ENCODE results near the gene JAK1.

JAK1 gene

DNA sequence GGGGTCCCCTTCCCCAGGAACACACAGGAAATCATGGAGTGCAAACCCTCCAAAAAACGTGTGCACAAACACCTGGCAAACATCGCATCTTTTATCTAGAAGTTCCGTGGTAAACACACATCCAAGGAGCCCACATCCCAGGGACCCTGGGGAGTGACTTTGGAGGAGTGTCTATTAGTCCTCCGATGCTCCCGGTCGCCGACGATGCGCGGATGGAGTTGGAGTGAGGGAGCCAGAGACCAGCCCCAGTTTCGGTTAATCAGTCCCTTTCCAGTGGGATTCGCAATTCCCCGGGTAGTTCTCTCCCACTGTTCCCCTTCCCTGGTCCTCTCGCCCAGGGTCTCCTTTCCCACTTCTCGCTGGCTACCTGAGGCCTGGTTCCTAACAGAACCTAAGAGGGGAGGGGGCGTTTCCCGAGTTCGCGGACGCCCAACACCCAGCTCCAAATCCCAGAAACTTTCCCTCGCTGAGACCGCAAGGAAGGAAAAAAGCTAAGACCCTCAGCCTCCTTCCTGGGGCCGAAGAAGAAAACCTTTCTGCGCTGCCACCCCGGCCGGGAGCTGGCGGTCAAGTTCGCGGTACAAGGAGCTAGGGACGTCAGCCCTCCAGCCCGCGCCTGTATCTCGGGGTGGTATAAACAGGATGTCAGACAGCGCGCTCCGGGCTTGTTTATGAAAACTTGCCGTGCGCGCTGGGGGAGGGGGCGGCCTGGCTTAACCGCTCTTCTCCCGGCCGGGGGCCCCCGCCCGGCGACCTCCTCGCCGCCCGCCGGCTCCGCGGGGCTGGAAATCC is 787 bp downstream of the JAK1 start (continued):
- TF ChIP-seq ZNF610 (tag by site-specific recombination; IDR thresholded peaks at IDR 0.05; ENCODE audit: borderline replicate concordance) = no peak

DNA sequence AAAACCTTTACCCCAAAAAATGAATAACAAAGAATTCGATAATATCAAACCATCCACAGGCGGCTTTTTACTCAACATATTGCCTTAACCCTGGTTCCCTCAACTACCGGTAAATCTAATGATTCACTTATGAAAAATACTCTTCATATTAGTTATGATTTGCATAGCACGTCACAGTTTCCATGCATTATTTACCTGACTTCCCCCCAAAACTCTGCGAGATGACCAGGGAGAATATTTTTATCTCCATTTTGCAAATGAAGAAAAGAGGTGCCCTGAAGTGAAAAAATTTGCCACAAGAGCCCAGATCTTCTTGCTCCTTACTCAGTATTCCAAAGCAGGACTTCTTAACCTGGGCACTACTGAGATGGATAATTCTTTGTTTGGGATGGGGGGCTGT is 2.9 kb downstream of the JAK1 start:
- Histone ChIP-seq H3K9me3 (ENCODE audit: control insufficient read depth, insufficient read depth, low read depth, low read length) (no peaks in the 10 kb centered on the region), H3K27ac (ENCODE audit: extremely low read depth, low read depth, low read length) (no peak overlapping the region), H3K4me3 (ENCODE audit: low read depth, low read length) (no peak overlapping the region), H3K36me3 (ENCODE audit: control insufficient read depth in 2 of 2, insufficient read depth in 1 of 2, low read length in 2 of 2) (no peaks in the 10 kb centered on the region), H3K4me1 (ENCODE audit: control insufficient read depth, insufficient read depth, low read length) (peaks cover 3% of the 10 kb centered on the region)
- ChIA-PET POLR2A (no interaction called here), CTCF (interaction anchor here (0.6 kb wide), 1 partner anchor 413 kb away, joined by 5 read pairs; no protein-coding TSS in a partner anchor)
- TF ChIP-seq ZNF114 (tag by site-specific recombination; IDR thresholded peaks at IDR 0.05) (no peak), ZNF76 (tag by site-specific recombination; IDR thresholded peaks at IDR 0.05; ENCODE audit: borderline replicate concordance, low read depth) (no peak), ZFP37 (tag by site-specific recombination; IDR thresholded peaks at IDR 0.05) (no peak), ZNF560 (tag by site-specific recombination; IDR thresholded peaks at IDR 0.05; ENCODE audit: borderline replicate concordance) (no peak), ZNF366 (tag by site-specific recombination; conservative IDR thresholded peaks at IDR 0.05) (no peak), ZNF311 (tag by site-specific recombination; IDR thresholded peaks at IDR 0.05; ENCODE audit: borderline replicate concordance) (no peak), ZEB2 (tag by site-specific recombination; IDR thresholded peaks at IDR 0.05) (no peak), ZNF707 (tag by site-specific recombination; IDR thresholded peaks at IDR 0.05) (no peak), ZNF501 (tag by site-specific recombination; IDR thresholded peaks at IDR 0.05) (no peak), ZNF48 (tag by site-specific recombination; IDR thresholded peaks at IDR 0.05) (no peak), ZNF19 (tag by site-specific recombination; IDR thresholded peaks at IDR 0.05; ENCODE audit: low read depth) (no peak)
- TF ChIP-seq, protein P1, sequence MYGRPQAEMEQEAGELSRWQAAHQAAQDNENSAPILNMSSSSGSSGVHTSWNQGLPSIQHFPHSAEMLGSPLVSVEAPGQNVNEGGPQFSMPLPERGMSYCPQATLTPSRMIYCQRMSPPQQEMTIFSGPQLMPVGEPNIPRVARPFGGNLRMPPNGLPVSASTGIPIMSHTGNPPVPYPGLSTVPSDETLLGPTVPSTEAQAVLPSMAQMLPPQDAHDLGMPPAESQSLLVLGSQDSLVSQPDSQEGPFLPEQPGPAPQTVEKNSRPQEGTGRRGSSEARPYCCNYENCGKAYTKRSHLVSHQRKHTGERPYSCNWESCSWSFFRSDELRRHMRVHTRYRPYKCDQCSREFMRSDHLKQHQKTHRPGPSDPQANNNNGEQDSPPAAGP (tag by site-specific recombination; IDR thresholded peaks at IDR 0.05) = no peak
- TF ChIP-seq, protein P2, sequence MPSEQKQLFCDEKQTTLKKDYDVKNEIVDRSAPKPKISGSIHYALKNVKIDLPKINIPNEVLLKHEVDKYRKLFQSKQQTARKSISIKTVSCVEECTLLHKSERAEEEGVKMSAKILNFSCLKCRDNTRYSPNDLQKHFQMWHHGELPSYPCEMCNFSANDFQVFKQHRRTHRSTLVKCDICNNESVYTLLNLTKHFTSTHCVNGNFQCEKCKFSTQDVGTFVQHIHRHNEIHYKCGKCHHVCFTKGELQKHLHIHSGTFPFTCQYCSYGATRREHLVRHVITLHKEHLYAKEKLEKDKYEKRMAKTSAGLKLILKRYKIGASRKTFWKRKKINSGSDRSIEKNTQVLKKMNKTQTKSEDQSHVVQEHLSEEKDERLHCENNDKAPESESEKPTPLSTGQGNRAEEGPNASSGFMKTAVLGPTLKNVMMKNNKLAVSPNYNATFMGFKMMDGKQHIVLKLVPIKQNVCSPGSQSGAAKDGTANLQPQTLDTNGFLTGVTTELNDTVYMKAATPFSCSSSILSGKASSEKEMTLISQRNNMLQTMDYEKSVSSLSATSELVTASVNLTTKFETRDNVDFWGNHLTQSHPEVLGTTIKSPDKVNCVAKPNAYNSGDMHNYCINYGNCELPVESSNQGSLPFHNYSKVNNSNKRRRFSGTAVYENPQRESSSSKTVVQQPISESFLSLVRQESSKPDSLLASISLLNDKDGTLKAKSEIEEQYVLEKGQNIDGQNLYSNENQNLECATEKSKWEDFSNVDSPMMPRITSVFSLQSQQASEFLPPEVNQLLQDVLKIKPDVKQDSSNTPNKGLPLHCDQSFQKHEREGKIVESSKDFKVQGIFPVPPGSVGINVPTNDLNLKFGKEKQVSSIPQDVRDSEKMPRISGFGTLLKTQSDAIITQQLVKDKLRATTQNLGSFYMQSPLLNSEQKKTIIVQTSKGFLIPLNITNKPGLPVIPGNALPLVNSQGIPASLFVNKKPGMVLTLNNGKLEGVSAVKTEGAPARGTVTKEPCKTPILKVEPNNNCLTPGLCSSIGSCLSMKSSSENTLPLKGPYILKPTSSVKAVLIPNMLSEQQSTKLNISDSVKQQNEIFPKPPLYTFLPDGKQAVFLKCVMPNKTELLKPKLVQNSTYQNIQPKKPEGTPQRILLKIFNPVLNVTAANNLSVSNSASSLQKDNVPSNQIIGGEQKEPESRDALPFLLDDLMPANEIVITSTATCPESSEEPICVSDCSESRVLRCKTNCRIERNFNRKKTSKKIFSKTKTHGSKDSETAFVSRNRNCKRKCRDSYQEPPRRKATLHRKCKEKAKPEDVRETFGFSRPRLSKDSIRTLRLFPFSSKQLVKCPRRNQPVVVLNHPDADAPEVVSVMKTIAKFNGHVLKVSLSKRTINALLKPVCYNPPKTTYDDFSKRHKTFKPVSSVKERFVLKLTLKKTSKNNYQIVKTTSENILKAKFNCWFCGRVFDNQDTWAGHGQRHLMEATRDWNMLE (tag by site-specific recombination; conservative IDR thresholded peaks at IDR 0.05; ENCODE audit: low read depth) = no peak
- TF ChIP-seq, protein P3, sequence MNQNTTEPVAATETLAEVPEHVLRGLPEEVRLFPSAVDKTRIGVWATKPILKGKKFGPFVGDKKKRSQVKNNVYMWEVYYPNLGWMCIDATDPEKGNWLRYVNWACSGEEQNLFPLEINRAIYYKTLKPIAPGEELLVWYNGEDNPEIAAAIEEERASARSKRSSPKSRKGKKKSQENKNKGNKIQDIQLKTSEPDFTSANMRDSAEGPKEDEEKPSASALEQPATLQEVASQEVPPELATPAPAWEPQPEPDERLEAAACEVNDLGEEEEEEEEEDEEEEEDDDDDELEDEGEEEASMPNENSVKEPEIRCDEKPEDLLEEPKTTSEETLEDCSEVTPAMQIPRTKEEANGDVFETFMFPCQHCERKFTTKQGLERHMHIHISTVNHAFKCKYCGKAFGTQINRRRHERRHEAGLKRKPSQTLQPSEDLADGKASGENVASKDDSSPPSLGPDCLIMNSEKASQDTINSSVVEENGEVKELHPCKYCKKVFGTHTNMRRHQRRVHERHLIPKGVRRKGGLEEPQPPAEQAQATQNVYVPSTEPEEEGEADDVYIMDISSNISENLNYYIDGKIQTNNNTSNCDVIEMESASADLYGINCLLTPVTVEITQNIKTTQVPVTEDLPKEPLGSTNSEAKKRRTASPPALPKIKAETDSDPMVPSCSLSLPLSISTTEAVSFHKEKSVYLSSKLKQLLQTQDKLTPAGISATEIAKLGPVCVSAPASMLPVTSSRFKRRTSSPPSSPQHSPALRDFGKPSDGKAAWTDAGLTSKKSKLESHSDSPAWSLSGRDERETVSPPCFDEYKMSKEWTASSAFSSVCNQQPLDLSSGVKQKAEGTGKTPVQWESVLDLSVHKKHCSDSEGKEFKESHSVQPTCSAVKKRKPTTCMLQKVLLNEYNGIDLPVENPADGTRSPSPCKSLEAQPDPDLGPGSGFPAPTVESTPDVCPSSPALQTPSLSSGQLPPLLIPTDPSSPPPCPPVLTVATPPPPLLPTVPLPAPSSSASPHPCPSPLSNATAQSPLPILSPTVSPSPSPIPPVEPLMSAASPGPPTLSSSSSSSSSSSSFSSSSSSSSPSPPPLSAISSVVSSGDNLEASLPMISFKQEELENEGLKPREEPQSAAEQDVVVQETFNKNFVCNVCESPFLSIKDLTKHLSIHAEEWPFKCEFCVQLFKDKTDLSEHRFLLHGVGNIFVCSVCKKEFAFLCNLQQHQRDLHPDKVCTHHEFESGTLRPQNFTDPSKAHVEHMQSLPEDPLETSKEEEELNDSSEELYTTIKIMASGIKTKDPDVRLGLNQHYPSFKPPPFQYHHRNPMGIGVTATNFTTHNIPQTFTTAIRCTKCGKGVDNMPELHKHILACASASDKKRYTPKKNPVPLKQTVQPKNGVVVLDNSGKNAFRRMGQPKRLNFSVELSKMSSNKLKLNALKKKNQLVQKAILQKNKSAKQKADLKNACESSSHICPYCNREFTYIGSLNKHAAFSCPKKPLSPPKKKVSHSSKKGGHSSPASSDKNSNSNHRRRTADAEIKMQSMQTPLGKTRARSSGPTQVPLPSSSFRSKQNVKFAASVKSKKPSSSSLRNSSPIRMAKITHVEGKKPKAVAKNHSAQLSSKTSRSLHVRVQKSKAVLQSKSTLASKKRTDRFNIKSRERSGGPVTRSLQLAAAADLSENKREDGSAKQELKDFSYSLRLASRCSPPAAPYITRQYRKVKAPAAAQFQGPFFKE (tag by site-specific recombination; IDR thresholded peaks at IDR 0.05; ENCODE audit: borderline replicate concordance) = no peak

Data from HEK293 (cell line).